Brain pericyte (primary cell): ENCODE results near the gene AUTS2.

Source experiments
- DNase-seq: peaks from one replicate; pipeline ENCODE4 v3.0.0-alpha.2; 2012; ENCODE audit warnings: low read depth, low spot score

The AUTS2 gene

DNA sequence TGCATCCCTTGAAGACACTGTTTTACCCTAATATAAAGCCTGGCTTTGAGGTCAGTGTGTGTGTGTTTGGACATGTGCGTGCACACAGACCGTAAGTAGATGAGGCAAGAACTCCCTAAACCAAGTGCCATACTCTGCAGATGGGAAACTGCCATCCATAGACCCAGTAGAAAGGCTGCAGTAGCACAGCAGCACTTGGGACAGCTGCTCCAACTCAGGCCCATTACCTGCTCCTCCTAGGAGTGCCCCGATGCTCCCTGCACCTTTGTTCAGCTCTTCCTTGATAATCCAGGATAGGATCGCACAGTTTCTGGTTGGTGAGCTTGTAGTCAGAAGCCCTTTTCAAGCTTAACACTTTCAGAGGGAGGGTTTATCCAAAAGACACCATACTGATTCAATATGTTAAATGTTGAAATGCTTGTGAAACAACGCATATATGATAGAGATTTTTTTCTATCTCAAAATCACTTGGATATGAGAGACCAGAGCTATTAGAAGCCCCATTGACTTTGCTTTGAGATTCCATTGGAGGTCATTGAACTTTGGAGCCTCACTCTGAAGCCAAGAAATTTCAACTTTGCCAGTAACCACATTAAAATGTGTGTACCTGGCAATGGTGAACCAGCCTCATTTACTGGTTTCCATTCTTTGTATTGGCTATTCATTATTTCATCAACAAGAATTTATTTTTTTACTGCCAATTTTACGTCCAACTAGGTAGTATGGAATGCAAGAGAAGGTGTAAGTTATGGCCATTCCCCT is 776.7 kb downstream of the AUTS2 start:
- no peak for DNase-seq

DNA sequence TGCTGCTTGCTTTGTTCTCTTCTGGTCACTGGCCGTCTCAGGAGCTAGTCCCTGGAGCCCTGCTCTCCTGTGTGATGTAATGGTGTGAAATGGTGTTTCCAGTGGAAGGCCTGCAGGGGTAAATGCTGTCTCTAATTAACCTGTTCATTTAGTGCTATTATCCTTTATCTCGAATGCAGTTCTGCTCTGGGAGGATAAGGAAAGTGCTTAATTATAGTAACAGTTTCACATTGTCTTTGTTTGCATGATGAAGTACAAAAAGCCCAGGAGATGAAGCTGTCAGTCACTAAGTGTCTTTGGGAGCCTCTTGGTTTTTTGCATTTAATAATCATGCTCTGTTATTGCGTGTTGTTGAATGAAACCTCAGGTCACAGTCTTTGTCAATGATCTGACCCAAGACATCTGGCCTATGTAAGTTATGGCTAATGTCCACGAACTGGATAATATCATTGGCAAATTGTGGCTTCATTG is 778.3 kb downstream of the AUTS2 start:
- no peak for DNase-seq

DNA sequence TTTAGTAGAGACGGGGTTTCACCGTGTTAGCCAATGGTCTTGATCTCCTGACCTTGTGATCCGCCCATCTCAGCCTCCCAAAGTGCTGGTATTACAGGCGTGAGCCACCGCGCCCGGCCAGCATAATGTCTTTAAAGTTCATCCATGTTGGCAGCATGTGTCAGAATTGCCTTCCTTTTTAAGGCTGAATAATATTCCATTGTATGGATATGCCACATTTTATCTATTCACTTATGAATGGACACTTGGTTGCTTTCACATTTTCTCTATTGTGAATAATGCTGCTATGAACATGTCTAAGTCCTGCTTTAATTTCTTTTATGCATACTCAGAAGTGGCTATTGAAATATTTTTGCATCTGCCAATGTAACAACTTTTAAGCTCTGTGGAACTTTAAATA is 779.7 kb downstream of the AUTS2 start:
- DNase-seq = no peak

DNA sequence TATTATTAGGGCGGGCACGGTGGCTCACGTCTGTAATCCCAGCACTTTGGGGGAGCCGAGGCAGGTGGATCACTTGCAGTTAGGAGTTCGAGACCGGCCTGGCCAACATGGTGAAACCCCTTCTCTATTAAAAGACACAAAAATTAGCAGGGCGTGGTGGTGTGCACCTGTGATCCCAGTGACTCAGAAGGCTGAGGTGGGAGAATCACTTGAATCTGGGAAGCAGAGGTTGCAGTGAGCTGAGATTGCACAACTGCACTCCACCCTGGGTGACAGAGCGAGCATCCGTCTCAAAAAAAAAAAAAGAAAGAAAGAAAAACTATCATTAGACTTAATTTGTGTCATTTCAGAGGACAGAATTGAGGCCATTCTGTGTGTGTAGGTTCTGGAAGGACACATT is 780.9 kb downstream of the AUTS2 start:
- no peak for DNase-seq

DNA sequence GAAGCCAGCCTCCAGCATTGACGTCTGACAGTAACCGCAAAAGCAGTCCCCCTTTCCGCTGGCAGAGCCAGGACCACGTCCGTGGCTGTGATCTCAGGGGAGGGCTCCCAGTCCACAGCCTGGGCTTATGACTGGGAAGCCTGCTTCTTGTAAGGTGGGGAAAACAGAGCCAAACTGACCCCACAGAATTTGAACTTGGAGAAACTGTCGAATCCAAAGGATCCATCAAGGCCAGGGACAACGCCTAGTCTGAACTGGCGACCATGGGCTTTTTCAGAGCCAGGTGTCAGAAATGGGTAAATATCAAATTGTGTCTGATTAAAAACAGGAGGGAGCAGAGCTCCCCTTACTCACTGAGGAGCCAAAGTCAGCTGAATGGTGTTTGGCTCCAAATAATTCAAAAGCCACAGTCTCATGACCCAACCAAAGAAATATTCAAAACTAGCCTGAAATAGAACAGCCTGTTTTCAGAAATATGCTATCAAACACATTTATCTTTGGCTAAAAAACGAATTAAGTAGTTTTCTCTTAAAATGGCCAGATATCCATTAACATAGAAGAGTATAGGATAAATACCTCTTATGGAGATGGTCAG is 782.2 kb downstream of the AUTS2 start:
- DNase-seq = no peak

DNA sequence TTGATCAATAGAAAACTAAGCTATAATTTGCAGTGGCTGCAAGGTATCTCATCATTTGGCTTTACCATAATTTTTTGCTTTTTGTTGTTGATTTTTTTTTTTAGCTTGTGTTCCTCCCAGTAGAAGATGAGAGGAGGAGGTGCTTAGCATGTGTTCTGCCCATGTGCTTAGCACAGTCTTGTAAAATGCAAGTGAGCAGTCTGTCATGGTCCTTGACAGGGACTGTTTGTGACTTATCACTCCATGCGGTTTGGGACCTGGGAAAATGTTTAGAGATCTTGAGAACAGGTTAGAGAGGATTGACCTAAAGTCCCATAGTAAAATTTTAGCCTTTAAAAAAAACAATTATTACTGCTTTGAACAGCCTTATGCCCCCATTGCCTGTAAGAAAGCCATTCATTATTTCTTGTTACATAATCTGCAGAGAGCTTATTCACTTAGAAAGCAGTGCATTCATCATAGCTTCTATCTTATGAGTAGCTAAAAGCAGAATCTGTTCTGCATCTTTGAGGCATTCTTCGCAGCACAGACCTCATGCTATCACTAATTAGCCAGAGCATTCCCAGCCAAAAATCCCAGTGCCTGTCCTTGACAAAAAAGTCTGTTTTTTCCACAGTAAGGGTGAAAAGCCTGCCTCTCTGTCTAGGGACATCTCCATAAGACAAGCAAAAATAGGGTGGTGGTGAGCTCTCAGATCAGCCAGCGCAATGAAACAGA is 784.9 kb downstream of the AUTS2 start:
- no peak for DNase-seq

DNA sequence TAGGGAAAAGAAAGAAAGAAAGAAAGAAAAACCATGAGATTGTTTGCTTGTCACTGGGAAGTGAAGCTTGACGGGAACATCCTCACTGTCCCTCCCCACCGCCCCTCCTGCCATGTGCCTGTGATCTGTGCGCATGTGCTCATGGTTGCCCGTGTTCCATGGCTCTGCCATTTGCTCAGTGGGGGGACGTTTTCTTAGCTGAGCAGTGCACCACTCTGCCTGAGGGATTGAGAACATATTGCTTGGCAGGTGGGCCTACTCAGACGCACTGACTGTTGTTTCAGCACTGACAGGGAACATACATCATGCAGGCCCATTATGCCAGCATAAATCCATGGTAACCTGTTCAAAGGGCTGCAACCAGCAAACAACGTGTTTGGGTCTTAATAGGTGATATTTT is 785.7 kb downstream of the AUTS2 start:
- no peak for DNase-seq

DNA sequence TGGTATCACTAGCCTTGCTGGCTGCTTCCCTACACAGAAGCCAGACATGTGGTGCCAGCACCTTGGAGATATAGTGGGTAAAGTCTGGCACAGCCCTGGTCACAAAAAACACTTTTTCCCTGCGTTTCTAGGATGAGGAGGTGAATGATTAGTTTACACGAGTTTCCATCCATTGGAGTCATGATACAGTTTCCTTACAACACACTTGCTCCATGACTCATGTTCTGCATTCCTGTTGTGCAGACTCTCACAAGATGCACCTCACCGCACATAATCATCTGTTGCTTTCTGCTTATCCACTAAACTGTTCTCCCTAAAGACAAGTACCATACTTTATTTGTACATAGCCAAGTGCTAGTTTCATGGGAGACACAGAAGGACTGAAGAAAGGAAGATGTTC is 786.6 kb downstream of the AUTS2 start:
- DNase-seq = no peak

DNA sequence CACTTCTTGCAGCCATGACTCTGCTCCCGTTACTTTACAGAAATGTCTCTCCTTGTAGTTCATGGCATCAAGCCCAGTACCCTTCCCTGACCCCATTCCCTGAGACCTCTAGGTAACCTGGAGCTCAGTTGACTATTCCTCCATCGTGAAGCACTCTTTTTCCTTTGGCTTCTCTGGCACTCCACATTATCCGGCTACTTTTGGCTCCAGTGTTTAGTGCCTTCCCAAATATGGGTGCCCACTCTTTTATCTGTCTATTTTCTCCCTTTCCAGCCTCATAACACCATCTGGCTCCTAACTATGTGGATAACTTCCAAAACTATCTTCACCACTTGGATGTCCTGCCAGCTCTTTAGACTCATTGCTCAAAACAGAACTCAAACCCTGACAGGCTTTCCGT is 788.9 kb downstream of the AUTS2 start:
- no peak for DNase-seq

DNA sequence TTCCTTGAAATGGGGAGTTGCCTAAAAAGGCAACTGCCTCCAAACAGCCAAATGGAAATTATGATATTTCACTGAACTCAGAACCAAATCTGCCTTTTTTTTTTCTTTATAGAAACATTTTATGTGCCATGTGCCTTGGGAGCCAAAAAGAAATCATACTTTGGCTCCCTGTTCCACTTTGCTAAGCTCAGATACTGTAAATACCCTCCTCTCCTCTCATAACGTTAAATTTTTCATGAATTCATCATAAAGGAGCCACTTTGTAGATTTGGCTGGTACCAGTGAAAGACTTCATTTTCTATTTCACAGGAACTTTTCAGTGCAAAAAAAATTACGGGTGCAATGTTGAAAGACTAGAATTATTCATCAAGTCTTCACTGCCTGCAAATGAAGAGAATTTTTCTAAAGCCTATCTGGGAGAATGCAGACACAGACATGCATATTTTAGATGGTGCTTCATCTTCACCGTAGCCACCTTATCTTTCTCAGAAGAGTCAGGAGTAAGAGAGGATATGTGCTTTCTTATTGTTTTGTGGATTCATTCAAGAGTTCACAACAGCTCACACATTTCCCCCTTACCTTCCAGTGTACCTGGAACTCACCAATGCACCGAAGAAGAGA is 791.4 kb downstream of the AUTS2 start:
- no peak for DNase-seq

DNA sequence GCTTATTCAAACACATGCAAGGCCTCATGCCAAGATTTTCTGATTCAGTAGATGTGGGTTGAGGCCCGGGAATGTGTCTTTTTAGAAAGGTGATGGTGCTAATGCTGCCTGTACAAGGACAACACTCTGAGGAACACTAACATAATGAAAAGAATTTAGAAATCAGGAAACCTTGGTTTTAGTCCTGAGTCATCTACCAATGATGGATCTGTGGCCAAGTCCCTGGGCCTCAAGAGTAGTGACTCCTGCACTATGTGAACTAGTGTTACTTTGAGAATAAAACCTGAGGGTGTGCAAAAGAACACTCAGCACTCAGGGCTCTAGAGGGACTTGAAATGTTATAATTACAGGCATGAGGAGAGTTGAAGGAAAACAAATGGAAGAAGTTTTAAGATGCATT is 792.0 kb downstream of the AUTS2 start:
- no peak for DNase-seq

DNA sequence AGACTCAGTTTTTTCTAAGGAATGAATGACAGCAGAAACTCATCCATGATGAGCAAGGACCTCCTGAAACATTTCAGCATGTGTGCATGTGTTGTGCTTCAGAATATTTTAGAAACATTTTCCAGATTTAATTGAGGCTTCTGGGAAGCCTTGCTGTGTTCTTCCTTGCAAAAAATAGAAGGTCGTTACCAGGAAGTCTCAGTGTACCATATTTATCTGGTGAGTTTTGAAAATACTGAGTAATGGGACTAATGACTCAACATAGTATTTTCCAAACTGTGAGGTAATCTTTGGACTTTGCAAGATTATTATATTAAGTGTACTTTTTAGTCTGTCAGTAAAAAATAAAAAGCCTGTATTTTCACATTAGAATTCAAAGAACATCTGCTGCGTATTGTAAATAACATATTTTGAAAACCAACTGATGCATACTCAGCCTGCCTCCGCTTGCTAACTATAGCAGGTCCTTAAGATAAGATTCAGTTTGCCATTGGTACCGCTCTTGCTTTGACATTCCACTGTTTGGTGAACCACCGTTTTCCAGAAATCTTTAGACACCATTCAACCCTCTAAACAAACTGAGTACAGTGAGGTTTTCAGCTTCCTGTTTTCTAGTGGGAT is 794.1 kb downstream of the AUTS2 start:
- DNase-seq = no peak

DNA sequence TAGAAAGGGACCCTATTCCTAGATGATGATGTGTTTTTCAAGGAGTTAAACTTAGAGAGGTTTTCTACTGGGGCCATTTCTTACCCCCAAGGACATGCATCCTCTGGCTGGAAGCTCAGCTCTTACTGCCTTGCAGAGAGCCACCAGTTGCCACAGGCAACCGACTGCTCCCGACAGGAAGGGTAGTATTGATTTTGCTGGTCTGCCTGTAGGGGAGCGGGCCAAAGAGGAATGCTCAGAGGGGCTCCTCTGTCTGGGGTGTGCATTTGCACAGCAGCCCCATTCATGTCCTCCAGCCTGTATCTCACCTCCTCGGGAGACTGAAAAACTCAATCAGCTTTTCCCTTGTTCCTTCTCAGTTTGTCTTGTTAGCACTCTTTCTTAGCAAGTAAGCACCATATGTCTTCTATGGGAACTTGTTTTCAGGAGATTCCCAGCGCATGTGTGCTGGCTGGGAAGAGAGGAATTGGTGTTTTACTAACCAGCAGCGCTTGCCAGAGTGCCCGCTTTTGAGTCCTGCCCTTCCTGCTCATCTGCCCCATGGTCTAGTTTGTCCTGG is 794.7 kb downstream of the AUTS2 start:
- DNase-seq = no peak

DNA sequence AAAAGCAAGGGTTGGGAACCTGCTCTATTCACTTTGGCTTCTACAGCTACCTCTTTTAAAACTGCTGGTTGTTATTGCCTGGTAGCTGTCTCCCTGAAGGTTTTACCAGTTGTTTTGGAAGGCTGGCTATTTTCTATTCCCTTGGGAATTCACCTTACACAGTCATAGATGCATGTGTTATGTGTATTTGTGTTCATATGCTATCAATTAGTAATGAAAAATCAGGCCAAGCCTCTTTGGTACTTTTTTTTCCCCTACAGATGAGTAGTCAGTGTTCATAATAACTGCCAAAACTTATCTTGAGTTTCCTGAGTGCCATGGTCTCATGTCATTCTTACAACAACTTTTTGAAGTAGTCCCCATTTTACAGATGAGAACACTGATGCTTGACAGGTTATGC is 795.7 kb downstream of the AUTS2 start:
- DNase-seq = no peak

DNA sequence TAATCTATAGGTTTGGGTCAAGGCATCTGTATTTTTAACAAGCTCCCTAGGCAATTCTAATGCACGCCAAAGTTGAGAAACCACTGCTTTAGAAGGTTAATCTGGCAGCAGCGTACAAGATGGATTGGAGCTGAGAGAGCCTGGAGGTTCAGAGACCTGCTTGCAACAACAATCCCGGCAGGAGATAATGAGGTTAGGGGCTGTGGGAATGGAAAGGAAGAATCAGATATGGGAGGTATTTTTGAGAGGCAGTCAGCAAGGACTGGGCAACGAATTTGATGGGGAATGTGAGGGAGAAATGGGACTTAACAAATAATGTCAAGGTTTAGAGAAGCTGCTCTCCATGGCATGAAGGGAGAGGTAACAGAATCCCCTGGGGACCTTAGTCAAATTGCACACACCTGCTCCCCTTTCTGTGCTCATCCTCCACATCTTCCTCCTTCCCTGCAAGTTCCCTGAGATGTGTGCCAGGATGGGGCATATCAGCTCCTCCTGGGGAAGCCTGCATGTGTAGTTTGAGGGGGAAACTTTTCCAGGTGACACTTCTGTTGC is 802.6 kb downstream of the AUTS2 start:
- DNase-seq = no peak

DNA sequence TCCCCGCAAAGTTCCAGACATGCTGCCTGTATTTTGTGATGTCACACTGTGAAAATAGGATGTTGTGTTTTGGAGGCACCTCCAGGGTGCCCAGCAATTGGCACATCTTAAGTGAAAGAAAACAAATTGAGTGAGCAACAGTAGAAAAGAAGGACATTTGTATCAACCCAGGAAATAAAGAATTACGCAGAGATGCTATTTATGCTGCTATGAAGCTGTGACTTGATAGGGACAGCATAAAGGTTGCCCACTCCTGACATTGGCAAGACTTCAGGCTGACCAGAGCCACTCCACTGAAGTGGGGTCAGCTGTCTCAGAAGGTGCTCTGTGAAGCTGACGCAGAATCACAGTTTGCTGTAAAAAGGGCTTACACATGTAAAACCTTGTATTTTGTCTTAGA is 803.8 kb downstream of the AUTS2 start:
- DNase-seq = no peak

DNA sequence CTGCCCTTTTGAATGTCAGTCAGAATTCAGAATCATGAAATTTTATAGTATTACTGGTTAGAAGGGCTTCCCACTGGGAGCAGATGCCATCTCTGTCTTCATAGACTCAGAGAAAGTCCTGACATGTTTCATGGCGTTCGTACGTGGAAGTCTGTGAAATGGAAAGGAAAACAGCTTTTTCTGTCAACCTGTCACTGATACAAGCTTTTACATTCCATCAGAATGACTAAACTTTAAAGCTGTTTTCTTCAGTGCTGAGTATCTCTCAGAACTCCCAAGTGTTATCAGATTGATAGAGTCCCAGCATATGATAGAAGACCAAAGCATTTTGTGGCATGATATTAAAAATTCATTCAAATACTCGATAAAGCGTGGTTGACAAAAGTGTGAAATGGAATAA is 807.0 kb downstream of the AUTS2 start:
- no peak for DNase-seq

DNA sequence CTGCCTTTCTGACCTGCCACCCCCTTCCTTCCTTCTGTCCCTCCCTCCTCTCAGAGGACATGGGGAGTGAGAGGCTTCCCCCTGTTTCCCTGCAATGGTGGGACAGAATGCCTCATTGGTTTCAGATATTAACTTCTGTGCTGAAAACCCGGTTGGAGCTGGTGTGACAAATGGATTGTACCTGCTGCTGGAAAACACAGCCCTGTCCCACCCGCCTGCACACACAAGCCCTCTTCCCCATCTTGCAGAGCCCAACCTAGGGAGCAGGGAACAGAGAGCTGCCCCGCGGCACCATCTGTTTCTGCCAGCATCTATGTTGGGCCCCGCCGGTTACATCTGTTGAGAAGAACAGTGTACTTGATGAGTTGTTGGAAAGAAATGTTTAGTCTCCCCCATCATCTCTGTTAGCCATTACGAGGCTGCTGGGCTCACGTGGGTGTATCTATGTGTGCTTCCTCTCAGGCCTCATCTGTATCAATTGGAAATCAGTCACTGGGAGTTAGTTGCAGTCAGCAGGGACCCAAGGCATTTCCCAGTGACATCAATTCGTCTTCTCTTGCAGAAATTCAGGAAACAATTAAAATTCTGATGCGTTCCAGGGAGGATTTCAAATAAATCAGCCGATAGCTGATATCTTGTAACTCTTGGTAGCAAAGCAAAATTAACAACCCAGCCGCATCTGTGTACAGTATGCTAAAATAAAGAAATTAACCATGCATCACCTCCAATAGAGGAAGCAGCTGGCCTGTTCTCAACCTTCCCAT is 808.1 kb downstream of the AUTS2 start:
- no peak for DNase-seq

DNA sequence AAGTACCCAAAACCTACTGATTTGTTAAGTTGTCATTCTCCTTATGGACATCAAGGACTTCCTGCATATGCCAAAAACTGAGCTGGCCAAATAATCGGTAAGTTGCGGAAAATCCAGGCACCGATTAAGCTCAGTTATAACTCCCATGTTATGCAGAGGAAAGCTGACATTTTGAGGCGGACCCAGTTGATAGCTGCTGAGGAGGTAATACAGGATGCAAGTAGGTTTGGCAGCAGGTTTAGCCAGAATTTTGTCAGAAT is 808.6 kb downstream of the AUTS2 start:
- no peak for DNase-seq

DNA sequence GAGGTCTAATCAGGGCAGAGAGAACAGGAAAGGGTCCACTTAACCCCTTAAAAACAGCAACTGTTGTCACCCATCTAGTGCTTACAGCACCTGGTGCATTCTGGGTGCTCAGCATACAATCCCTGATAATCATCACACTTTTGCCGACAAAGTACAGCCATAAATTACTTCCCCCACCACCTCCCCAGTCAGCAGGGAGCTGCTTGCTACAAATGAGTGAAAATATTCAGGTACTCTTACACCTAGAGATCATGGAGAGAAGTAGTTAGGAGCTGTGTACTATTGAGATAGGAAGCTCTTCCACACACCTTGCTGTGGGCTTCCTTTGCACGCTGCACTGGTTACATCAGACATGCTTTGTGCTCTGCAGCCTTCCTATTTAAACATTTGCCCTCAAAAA is 810.2 kb downstream of the AUTS2 start:
- no peak for DNase-seq

DNA sequence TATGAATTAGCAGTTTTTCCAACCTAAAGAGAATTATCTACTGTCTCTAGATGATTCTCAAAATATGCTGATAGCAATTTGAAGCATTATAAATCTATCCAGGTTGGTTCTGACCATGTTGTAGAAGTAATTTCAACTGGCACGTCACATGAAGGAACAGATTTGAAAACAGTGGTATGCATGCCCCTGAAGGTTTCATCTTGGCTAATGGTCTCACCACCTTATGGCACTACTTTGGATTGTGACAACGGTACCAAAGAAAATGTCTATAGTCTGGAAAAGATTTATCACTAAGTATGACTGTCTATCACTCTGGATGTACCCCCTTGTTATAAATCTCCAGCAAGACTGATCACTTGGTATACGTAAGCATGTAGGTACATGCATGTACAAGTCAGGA is 810.6 kb downstream of the AUTS2 start:
- DNase-seq = no peak
